ENCODE data around the gene ODAD4.
A peak's percentile ranks its signal among the peaks of the same experiment; 100 is the strongest.

The ODAD4 gene

DNA sequence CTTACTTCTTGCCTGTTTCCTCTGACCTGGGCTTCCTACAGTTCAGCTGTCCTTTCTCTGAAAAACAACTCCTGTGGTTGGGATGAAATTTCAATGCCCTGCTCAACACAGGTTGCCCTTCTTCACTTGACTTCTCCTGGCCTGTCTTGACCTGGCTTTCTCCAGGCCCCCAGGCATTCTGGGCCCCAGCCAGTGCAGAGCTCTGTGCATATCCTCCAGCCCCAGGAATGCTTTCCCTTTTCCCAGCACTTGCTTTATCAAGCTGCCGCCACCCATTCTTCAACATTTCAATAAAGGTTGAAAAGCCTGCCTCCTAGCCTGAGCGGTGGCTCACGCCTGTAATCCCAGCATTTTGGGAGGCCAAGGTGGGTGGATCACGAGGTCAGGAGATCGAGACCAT, 10.8 kb downstream of the ODAD4 start:
- DNase-seq (ENCODE audit: low read depth in 2 of 3, low spot score in 2 of 3) = no peak

GRCh38 chr17:41942626-41943373, 12.4 kb downstream of the ODAD4 start:
- no peak for DNase-seq (ENCODE audit: low read depth in 2 of 3, low spot score in 2 of 3)

GRCh38 chr17:41943492-41943891, 13.1 kb downstream of the ODAD4 start:
- DNase-seq (ENCODE audit: low read depth in 2 of 3, low spot score in 2 of 3) = no peak

DNA sequence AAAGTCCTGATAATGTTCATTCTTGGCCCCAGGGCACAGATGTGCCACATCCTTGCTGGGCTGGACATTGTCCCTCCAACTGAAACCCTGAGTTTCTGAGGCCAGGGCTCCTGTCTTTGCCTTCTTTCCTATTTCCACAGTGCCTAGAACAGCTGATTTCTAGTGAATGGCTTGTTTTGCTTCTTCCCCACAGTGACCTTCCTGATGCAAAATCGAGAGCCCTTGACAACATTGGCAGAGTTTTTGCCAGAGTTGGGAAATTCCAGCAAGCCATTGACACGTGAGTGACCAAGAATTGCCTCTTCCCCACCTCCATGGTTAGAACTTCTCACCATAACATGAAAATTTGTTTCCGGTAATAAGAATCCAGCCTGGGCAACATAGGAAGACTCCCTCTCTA, 14.5 kb downstream of the ODAD4 start:
- no peak for DNase-seq (ENCODE audit: low read depth in 2 of 3, low spot score in 2 of 3)

GRCh38 chr17:41948762-41949460, 18.5 kb downstream of the ODAD4 start:
- no peak for DNase-seq (ENCODE audit: low read depth in 2 of 3, low spot score in 2 of 3)

GRCh38 chr17:41956522-41956921, 26.1 kb downstream of the ODAD4 start:
- DNase-seq (ENCODE audit: low read depth in 2 of 3, low spot score in 2 of 3) = no peak

DNA sequence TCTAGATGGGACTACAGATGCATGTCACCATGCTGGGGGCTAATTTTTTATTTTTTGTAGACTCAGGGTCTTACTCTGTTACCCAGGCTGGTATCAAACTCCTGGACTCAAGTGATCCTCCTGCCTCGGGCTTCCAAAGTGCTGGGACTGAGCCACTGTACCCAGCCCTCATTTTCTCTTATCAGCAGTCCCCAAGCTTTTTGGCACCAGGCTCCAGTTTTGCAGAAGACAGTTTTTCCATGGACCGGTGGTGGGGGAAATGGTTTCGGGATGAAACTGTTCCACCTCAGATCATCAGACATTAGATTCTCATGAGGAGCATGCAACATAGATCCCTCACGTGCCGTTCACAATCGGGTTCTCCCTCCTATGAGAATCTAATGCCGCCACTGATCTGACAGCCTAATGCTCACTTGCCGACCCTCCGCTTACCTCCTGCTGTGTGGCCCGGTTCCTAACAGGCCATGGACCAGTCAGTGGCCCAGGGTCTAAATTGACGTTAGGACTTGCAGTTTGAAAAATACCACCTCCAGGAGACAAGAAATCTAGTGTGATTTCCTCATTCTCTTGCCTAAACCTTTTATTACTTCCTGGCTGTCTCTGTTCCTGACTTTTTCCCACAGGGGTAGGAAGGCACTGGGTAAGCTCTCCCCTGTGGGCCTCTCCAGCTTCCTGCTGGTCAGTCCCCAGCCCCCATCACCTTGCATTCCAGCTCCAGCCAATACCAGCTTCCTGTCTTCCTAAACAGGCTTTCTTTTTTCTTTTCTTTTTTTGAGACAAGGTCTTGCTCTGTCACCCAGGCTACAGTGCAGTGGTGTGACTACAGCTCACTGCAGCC, 26.8 kb downstream of the ODAD4 start:
- DNase-seq (ENCODE audit: low read depth in 2 of 3, low spot score in 2 of 3) = no peak

GRCh38 chr17:41957869-41958439, 27.5 kb downstream of the ODAD4 start:
- DNase-seq (ENCODE audit: low read depth in 2 of 3, low spot score in 2 of 3) = no peak

DNA sequence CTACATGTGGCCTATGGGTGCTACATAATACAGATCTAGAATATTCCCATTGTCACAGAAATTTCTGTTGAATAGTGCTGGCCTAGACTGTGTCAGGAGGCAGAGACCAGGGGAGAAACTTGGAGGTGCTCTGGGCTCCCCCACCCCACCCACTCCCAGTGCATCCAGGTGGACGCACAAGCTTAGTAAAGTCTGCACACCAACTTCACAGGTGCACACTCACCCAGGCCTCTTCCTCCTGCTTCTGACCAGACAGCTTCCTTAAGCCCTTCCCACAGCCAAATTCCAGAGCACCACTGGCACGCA, 28.6 kb downstream of the ODAD4 start:
- no peak for DNase-seq (ENCODE audit: low read depth in 2 of 3, low spot score in 2 of 3)

- no peak for DNase-seq (ENCODE audit: low read depth in 2 of 3, low spot score in 2 of 3)
Measured at GRCh38 chr17:41959336-41960095, 29.1 kb downstream of the ODAD4 start.

- no peak for DNase-seq (ENCODE audit: low read depth in 2 of 3, low spot score in 2 of 3)
Measured at GRCh38 chr17:41962111-41962510, 31.7 kb downstream of the ODAD4 start.

DNA sequence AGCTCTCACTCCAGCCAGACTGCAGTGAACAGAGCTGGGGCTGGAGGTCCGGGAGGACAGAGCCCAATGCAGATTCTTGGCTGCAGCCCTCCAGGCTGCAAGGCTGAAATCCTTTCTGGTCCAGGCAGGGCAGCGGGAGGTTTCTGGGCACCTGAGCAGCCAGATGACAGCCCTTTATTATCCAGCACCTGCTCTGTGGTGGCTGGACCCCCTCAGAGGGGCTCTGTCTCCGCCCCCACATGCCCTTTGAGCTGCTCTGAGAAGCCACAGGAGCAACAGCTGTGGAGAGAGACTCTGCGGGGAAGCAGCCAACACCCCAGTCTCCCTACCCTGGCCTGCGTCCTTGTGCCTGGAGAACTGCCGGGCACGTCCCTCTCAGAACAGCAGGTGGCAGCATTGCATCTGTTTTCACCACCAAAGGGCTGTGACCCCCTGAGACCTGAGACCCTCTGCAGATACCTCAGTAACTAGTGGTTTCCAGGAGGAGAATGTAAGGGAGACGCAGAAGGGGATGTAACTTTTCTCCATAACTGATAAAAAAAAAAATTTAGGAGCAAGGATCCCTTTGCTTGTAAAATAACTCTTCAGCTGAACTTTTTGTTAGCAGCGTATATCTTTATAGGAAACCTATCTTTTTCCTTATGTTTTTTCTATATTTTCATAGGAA, 32.5 kb downstream of the ODAD4 start:
- peak in 2 of 3 experiments; percentile 29 to 46 for DNase-seq (ENCODE audit: low read depth in 2 of 3, low spot score in 2 of 3)

- DNase-seq (ENCODE audit: low read depth in 2 of 3, low spot score in 2 of 3) = peak in 2 of 3 experiments; percentile 28 to 40
Measured at GRCh38 chr17:41965694-41966462, 35.5 kb downstream of the ODAD4 start.

DNA sequence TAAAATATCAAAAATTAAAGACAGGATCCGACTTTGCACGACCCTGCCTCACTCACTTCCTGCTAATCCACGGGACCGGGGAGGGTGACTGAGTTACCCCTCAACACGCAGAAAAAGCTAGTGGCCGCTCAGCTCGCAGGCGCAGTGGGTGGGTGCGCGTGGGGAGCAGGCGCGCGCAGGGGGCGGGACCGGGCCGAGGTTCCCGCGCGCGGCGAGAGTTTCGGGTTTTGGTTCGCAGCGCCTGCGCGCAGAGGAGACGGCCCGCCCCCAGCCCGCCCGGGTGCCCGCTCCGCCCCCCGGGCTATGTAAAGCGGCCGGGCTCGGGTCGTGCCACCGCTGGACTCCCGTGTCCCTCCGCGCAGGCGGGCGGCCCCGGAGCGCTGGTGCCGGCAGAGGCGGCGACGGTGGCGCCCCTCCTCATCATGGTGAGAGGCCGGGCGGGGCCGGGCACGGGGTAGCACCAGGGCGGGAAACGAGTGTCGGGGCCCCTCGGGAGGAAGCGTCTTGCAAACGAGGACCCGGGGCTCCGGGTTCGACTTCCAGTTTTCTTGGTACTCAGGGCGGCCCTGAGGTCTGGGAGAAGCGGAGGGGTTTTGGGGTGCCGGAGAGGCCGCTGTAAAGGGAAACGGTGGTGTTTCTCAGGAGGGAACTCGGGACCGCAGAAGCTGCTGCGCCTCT, 36.2 kb downstream of the ODAD4 start, which contains the start of gene CNP:
CNP (plus strand) TSS at position 333 of the 678 bp plus-strand sequence; CDS start at position 423, 90 bp downstream.
- DNase-seq (ENCODE audit: low read depth in 2 of 3, low spot score in 2 of 3) = peak; percentile 82 to 84 (median 83)

GRCh38 chr17:41967141-41967920, 36.9 kb downstream of the ODAD4 start:
- peak in 1 of 3 experiments; percentile 18 for DNase-seq (ENCODE audit: low read depth in 2 of 3, low spot score in 2 of 3)

GRCh38 chr17:41967921-41968578, 37.6 kb downstream of the ODAD4 start:
- no peak for DNase-seq (ENCODE audit: low read depth in 2 of 3, low spot score in 2 of 3)

- no peak for DNase-seq (ENCODE audit: low read depth in 2 of 3, low spot score in 2 of 3)
Measured at GRCh38 chr17:41968676-41969075, 38.3 kb downstream of the ODAD4 start.

Data from activated CD8-positive, alpha-beta memory T cell treated with anti-CD3 and anti-CD28 coated beads for 48 hours (primary cell).